Liver (tissue), 9 donors: ENCODE results near the gene UBE2E2. TPM values are rescaled to one million over a fixed set of nuclear protein-coding genes. Genes with fewer than 3 reads are reported as not detected.

Source experiments
- DNase-seq: peaks from one replicate; pipeline ENCODE4 v3.0.0-alpha.2; 2017; ENCODE audit warnings: low spot score
- H3K27ac ChIP-seq, 2 donors: one replicate each; pipeline ENCODE4 v1.7.0; 2013; ENCODE audit warnings: inconsistent platforms in 2 of 2, low read length in 2 of 2, control low read depth in 1 of 2, low read depth in 1 of 2, mild to moderate bottlenecking in 1 of 2
- H3K27me3 ChIP-seq, 4 donors: one replicate each; pipeline versions ENCODE4 v1.6.1 to v1.7.0; 2013; ENCODE audit warnings: low read length in 3 of 4, inconsistent platforms in 1 of 4, mild to moderate bottlenecking in 1 of 4, moderate library complexity in 1 of 4; ENCODE audit not compliant: control insufficient read depth in 4 of 4, insufficient read depth in 4 of 4
- H3K36me3 ChIP-seq, 4 donors: one replicate each; pipeline versions ENCODE4 v1.6.1 to v1.7.0; 2013; ENCODE audit warnings: low read length in 3 of 4, mild to moderate bottlenecking in 3 of 4, low read depth in 1 of 4, moderate library complexity in 1 of 4; ENCODE audit not compliant: control insufficient read depth in 4 of 4, insufficient read depth in 3 of 4
- H3K4me1 ChIP-seq, 4 donors: one replicate each; pipeline versions ENCODE4 v1.6.1 to v1.7.0; 2013; ENCODE audit warnings: low read length in 3 of 4, mild to moderate bottlenecking in 3 of 4, moderate library complexity in 1 of 4; ENCODE audit not compliant: control insufficient read depth in 4 of 4, insufficient read depth in 4 of 4
- H3K4me3 ChIP-seq, 3 donors: one replicate each; pipeline versions ENCODE4 v1.6.1 to v1.7.0; 2013; ENCODE audit warnings: low read length in 3 of 3, control low read depth in 1 of 3, low read depth in 1 of 3, mild to moderate bottlenecking in 1 of 3
- H3K9ac ChIP-seq, 2 donors: one replicate each; pipeline ENCODE4 v1.7.0; 2013; ENCODE audit warnings: low read length in 2 of 2, mild to moderate bottlenecking in 2 of 2, moderate library complexity in 2 of 2, control low read depth in 1 of 2, low read depth in 1 of 2
- H3K9me3 ChIP-seq, 4 donors: one replicate each; pipeline versions ENCODE4 v1.6.1 to v1.7.0; 2013; ENCODE audit warnings: low read length in 3 of 4; ENCODE audit not compliant: control insufficient read depth in 4 of 4
- ATF3 ChIP-seq: IDR thresholded peaks from 2 replicates; pipeline ENCODE4 v1.6.1; 2016; ENCODE audit warnings: antibody characterized with exemption
- CTCF ChIP-seq: fragments of 150-350 bp; IDR thresholded peaks from 2 replicates; pipeline ENCODE4 v1.5.1; 2017; ENCODE audit warnings: improper control_type of control experiment, low read depth, low read length; ENCODE audit not compliant: missing input control
- EGR1 ChIP-seq, 2 donors: IDR thresholded peaks; 2 replicates each; pipeline ENCODE4 v1.6.1; 2016 to 2018; ENCODE audit warnings: antibody characterized with exemption in 2 of 2, low read depth in 2 of 2
- FOXA1 ChIP-seq: IDR thresholded peaks from 2 replicates; pipeline ENCODE4 v1.6.1; 2016; ENCODE audit warnings: antibody characterized with exemption
- FOXA2 ChIP-seq: IDR thresholded peaks from 2 replicates; pipeline ENCODE4 v1.6.1; 2016; ENCODE audit warnings: antibody characterized with exemption
- GABPA ChIP-seq, 2 donors: IDR thresholded peaks in 1 of 2; conservative IDR thresholded peaks in 1 of 2; 2 replicates each; pipeline ENCODE4 v1.6.1; 2016; ENCODE audit warnings: antibody characterized with exemption in 2 of 2, mild to moderate bottlenecking in 1 of 2, moderate library complexity in 1 of 2
- HNF4A ChIP-seq, 2 donors: conservative IDR thresholded peaks; 2 replicates each; pipeline ENCODE4 v1.6.1; 2016; ENCODE audit warnings: antibody characterized with exemption in 2 of 2, mild to moderate bottlenecking in 2 of 2
- HNF4G ChIP-seq: IDR thresholded peaks from 2 replicates; pipeline ENCODE4 v1.6.1; 2016; ENCODE audit warnings: antibody characterized with exemption
- MAX ChIP-seq: IDR thresholded peaks from 2 replicates; pipeline ENCODE4 v1.6.1; 2016; ENCODE audit warnings: antibody characterized with exemption
- NR2F2 ChIP-seq: IDR thresholded peaks from 2 replicates; pipeline ENCODE4 v1.6.1; 2016; ENCODE audit warnings: antibody characterized with exemption
- RAD21 ChIP-seq, 2 donors: IDR thresholded peaks; 2 replicates each; pipeline ENCODE4 v1.6.1; 2016; ENCODE audit warnings: antibody characterized with exemption in 2 of 2, mild to moderate bottlenecking in 2 of 2
- REST ChIP-seq: IDR thresholded peaks from 2 replicates; pipeline ENCODE4 v1.6.1; 2016; ENCODE audit warnings: antibody characterized with exemption, mild to moderate bottlenecking
- RXRA ChIP-seq, 2 donors: IDR thresholded peaks; 2 replicates each; pipeline ENCODE4 v1.6.1; 2017 to 2018; ENCODE audit warnings: antibody characterized with exemption in 2 of 2, mild to moderate bottlenecking in 1 of 2
- SP1 ChIP-seq: IDR thresholded peaks from 2 replicates; pipeline ENCODE4 v1.6.1; 2018; ENCODE audit warnings: antibody characterized with exemption, mild to moderate bottlenecking
- TAF1 ChIP-seq: conservative IDR thresholded peaks from 2 replicates; pipeline ENCODE4 v1.6.1; 2016; ENCODE audit warnings: antibody characterized with exemption, mild to moderate bottlenecking
- YY1 ChIP-seq: IDR thresholded peaks from 2 replicates; pipeline ENCODE4 v1.6.1; 2016; ENCODE audit warnings: antibody characterized with exemption, mild to moderate bottlenecking
- ZBTB33 ChIP-seq: IDR thresholded peaks from 2 replicates; pipeline ENCODE4 v1.6.1; 2016; ENCODE audit warnings: antibody characterized with exemption
- WGBS: extraction: QIAGEN DNeasy Blood & Tissue Kit; methylation state at CpG from one replicate; pipeline ENCODE4 v1.1.7; 2013; 5-methylcytosine and 5-hydroxymethylcytosine counted together
- polyA plus RNA-seq, 2 donors: library from polyadenylated mRNA; stranded (reverse) in 1 of 2; unstranded in 1 of 2; fragments of 200-250 nt in 1 of 2; fragments of >200 nt in 1 of 2; fragmentation: Nextera tagmentation in 1 of 2; extraction: Ambion mirVana in 1 of 2; gene quantifications; one replicate each; pipeline versions ENCODE4 v1.2.1 to v1.2.3, GENCODE V29; 2013 to 2015
- total RNA-seq, 2 donors: library from RNA; depleted of rRNA; stranded (reverse); fragments of >200 nt; gene quantifications; one replicate each; pipeline ENCODE4 v1.2.3, GENCODE V29; 2014
- donor health status: healthy.
- donor health status: healthy.
- donor health status: healthy.
- donor health status: healthy.
- donor health status: healthy.

The UBE2E2 gene
- total and polyA plus RNA-seq, 4 donors: 9.0 to 27.8 (median 16.8) TPM

GRCh38 chr3:23480329-23480714, 277.2 kb downstream of the UBE2E2 start:
- peaks cover 0 to 3% (median 0%) of the 10 kb centered on the region in 4 donors for H3K9me3 ChIP-seq
- H3K27me3 ChIP-seq: no peaks in the 10 kb centered on the region
- H3K36me3 ChIP-seq: no peaks in the 10 kb centered on the region
- DNase-seq: no peak
- WGBS: 95% methylated on average over 8 of the region's 8 CpGs
- no peak overlapping the region for H3K4me3 ChIP-seq
- H3K9ac ChIP-seq: no peak overlapping the region
- no peak overlapping the region for H3K27ac ChIP-seq
- no peaks in the 10 kb centered on the region for H3K4me1 ChIP-seq
- TF ChIP-seq RAD21 (IDR thresholded peaks at IDR 0.05) (no peak), EGR1 (IDR thresholded peaks at IDR 0.05; ENCODE audit: low read depth in 2 of 2) (no peak), RXRA (IDR thresholded peaks at IDR 0.05) (no peak), MAX (no peak)

- DNase-seq: no peak
- Histone ChIP-seq H3K9me3 (peaks cover 0 to 4% (median 1%) of the 10 kb centered on the region in 4 donors), H3K4me1 (no peaks in the 10 kb centered on the region), H3K27me3 (no peaks in the 10 kb centered on the region), H3K9ac (no peak overlapping the region), H3K27ac (no peak overlapping the region), H3K36me3 (no peaks in the 10 kb centered on the region), H3K4me3 (no peak overlapping the region)
- TF ChIP-seq NR2F2 (no peak), FOXA2 (no peak), REST (no peak), ZBTB33 (no peak), YY1 (no peak), SP1 (no peak), CTCF (no peak), EGR1 (IDR thresholded peaks at IDR 0.05; ENCODE audit: low read depth in 2 of 2) (no peak), HNF4G (no peak), FOXA1 (no peak), HNF4A (conservative IDR thresholded peaks at IDR 0.05) (no peak), TAF1 (no peak), RAD21 (IDR thresholded peaks at IDR 0.05) (no peak), GABPA (IDR thresholded peaks at IDR 0.05 in 1 of 2, conservative IDR thresholded peaks at IDR 0.05 in 1 of 2) (no peak), ATF3 (no peak)
- 95% methylated on average over 5 of the region's 5 CpGs for WGBS
Observed at GRCh38 chr3:23481011-23481615, 278.0 kb downstream of the UBE2E2 start.
